NCI-H2171 treated with DMSO at 0.1 percent for 48 hours (cell line): ENCODE measurements around the gene KRTAP1-5.

ENCODE experiments used
- DNase-seq: peaks from one replicate; lab custom pipeline; 2025; lab: John Stamatoyannopoulos, UW

The KRTAP1-5 gene

GRCh38 chr17:41004397-41004796 lies 22.6 kb downstream of the KRTAP1-5 start:
- DNase-seq = no peak

- DNase-seq = no peak
Observed at GRCh38 chr17:41003926-41004325, 23.1 kb downstream of the KRTAP1-5 start.

- no peak for DNase-seq
Observed at GRCh38 chr17:41002814-41003213, 24.2 kb downstream of the KRTAP1-5 start.

GRCh38 chr17:41001795-41002194 lies 25.2 kb downstream of the KRTAP1-5 start:
- no peak for DNase-seq

- peak; percentile 6 for DNase-seq
Observed at GRCh38 chr17:40999563-40999962, 27.4 kb downstream of the KRTAP1-5 start, which contains the start of gene KRTAP3-2. Gene KRTAP3-2 (minus strand): TSS chr17:40999906. CDS start chr17:40999853, 53 bp downstream.

GRCh38 chr17:40997361-40997760 lies 29.6 kb downstream of the KRTAP1-5 start:
- DNase-seq = no peak

- no peak for DNase-seq
Observed at GRCh38 chr17:40996829-40997228, 30.2 kb downstream of the KRTAP1-5 start.

- no peak for DNase-seq
Observed at GRCh38 chr17:40995116-40995515, 31.9 kb downstream of the KRTAP1-5 start.

- no peak for DNase-seq
Observed at GRCh38 chr17:40993839-40994238, 33.2 kb downstream of the KRTAP1-5 start, which contains the start of gene KRTAP3-3. Gene KRTAP3-3 (minus strand): TSS chr17:40994164. CDS start chr17:40994097, 67 bp downstream.

- no peak for DNase-seq
Observed at GRCh38 chr17:40993084-40993483, 33.9 kb downstream of the KRTAP1-5 start.

GRCh38 chr17:40992666-40993065 lies 34.3 kb downstream of the KRTAP1-5 start:
- DNase-seq = no peak

GRCh38 chr17:40986920-40987319 lies 40.1 kb downstream of the KRTAP1-5 start:
- DNase-seq = no peak

GRCh38 chr17:40984226-40984625 lies 42.8 kb downstream of the KRTAP1-5 start, which contains the start of gene KRT40:
Gene KRT40 (minus strand): TSS chr17:40984326. CDS start chr17:40984273, 53 bp downstream.
- no peak for DNase-seq

GRCh38 chr17:40981115-40981514 lies 45.9 kb downstream of the KRTAP1-5 start:
- no peak for DNase-seq

GRCh38 chr17:40980596-40980995 lies 46.4 kb downstream of the KRTAP1-5 start:
- no peak for DNase-seq

GRCh38 chr17:40980117-40980516 lies 46.9 kb downstream of the KRTAP1-5 start:
- no peak for DNase-seq

GRCh38 chr17:40978575-40979151 lies 48.3 kb downstream of the KRTAP1-5 start:
- no peak for DNase-seq
